Measurements from ENCODE around the gene TPSD1.
"Not testable (repeated sequence)": the region's sequence is repeated elsewhere in the genome, so short reads cannot be mapped to it uniquely, and the experiment has no call there.

The TPSD1 gene

DNA sequence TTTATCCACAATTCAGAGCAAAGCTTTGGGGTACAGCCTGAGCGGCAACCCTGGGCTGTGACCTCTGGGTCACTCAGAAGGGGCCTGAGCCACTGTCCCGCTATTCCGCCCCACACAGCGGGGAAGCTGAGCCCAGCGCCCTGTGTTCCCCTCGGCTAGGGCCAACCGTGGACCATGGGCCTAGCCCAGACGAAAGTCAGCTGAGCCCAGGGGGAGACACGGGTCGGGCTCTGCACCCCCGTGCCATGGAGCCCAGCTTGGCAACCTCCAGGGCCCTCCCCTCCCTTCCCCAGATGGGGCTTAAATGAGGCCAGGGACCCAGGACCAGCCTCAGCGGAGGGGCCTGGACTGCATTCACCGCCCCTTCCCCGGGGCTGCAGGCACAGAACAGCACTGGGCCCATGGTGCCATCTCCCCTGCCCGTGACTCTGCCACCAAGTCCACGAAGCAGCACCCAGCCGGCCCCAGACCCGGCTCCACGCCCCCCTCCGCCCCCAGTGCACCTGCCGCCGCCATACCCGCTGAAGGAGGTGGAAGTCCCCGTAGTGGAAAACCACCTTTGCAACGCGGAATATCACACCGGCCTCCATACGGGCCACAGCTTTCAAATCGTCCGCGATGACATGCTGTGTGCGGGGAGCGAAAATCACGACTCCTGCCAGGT lies 1.8 kb downstream of the TPSD1 start:
- in situ Hi-C loops (cut with HindIII; ENCODE audit: low pct_ligation_motif_present, low pct_unique_long_range_greater_than_20kb, low sequenced_read_pairs), result no loop called here
- DNase-seq, result no peak

DNA sequence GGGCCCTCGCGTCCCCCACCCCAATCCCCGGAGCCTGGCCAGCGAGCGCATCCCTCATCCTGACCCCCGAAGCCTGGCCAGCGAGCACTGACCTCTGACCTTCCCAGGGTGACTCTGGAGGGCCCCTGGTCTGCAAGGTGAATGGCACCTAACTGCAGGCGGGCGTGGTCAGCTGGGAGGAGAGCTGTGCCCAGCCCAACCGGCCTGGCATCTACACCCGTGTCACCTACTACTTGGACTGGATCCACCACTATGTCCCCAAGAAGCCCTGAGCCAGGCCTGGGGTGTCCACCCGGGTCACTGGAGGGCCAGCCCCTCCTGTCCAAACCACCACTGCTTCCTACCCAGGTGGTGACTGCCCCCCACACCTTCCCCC lies 2.3 kb downstream of the TPSD1 start:
- no peak for DNase-seq
- in situ Hi-C loops (cut with HindIII; ENCODE audit: low pct_ligation_motif_present, low pct_unique_long_range_greater_than_20kb, low sequenced_read_pairs), result no loop called here

DNA sequence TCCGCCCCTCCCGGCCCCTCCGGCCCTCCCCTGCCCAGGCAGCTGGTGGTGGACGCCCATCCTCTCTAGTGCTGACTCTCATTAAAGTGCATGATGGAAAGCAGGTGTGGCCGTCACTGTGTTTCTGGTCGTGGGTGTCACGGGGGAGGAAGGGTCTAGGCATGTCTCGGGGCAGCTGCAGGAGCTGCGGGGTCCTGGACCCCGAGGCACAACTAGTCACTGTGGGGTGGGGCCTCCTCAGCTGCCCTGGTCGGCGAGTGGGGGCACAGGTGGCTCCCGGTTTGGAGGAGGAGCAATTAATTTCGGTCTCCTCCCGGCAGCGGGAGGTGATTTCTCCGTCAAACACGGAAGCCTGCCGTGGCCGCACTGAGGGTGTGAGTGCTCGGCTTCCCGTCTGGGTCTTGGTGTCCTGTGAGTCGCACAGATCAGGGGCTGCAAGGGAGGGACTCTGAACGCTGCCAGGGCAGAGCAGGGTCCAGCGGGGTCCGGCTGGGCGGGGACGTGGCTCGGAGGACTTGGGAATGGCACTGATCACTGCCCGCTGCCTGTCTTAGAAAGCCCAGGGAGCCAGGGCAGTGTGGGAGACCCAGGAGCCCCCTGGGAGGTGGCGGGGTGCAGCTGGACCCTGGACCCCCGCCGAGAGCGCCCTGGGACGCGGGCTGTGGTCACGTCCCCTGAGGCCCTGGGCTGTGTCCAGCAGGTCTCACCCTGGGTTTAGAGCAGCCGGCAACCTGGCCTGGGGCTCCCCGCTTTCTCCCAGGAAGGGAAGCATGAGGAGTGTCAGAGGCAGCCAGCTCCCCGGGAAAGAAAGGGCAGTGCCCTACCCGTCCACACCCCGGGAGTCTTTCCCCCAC lies 3.3 kb downstream of the TPSD1 start:
- DNase-seq, result no peak
- in situ Hi-C loops (cut with HindIII; ENCODE audit: low pct_ligation_motif_present, low pct_unique_long_range_greater_than_20kb, low sequenced_read_pairs), result no loop called here

DNA sequence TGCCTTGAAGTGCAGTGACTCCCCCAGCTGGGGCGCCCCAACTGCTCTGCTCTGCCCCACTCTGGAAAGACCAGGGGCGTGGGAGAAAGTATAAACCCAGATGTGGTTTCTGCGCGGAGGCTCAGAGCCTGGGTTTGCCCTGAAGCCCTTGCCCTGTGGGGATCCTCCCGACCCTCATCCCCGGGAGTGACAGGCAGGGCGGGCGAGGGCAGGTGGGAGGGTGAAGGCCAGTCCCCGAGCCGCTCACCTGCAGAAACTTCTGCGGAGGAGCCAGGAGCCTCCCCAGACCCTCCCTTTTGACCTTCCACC lies 3.8 kb downstream of the TPSD1 start:
- in situ Hi-C loops (cut with HindIII; ENCODE audit: low pct_ligation_motif_present, low pct_unique_long_range_greater_than_20kb, low sequenced_read_pairs), result no loop called here
- no peak for DNase-seq

DNA sequence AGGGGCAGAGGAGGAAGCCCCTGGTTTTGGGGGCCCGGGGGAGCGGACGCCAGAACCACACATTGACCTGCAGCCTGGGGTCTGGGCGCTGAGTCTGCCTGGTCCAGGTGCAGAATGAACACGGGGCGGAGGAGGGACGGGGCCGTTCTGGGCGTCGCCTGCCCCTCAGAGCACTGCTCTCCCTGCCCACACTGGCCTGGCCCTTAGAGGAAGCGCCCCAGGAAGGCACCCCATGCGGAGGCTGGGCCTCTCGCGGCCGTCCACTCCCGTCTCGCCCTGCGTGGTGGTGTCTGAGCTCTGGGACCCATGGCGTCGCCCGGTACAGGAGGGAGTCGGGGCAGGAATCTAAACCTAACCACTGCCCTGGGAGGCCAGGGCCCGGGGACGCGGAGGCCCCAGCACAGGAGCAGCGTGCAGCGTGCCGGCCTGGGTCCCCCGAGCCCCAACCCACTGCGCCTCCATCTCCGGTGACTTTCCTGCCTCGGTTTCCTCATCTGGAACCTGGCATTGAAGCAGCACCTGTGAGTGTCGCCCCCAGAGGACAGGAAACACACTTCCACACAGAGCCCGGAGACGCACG lies 4.3 kb downstream of the TPSD1 start:
- no peak for DNase-seq
- in situ Hi-C loops (cut with HindIII; ENCODE audit: low pct_ligation_motif_present, low pct_unique_long_range_greater_than_20kb, low sequenced_read_pairs), result no loop called here

DNA sequence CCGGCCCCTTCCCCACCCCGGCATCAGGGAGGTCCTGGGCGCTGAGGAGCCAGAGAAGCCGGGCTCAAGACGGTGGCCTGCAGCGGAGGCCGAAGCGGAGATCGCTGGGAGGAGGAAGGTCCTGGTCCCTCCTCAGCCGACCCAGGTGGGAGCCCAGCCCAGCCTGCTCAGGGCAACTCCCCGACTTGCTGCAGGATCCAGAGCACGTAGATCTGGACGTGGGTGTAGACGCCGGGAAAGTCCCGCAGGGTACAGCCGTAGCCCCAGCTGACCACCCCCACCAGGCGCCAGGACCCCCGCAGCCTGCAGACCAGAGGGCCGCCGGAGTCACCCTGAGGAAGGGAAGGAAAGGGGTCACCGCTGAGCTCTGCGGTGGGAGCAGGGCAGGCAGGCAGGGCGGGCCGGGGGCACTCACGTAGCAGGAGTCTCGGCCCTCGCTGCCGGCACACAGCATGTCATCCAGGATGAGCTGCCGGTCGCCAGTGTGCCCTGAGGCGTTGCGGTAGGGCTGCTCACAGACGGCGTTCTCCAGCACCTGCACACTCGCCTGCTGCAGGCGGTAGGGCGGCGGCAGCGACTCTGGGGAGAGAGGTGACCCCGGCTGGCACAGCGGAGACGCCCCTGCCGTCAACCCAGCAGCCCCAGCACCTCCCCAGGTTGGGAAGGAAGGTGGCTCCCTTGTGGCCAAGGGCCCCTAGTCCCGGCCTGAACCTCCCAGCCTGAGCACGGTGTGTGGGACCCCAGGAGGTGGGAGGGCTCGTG lies 5.4 kb downstream of the TPSD1 start:
- no peak for DNase-seq

DNA sequence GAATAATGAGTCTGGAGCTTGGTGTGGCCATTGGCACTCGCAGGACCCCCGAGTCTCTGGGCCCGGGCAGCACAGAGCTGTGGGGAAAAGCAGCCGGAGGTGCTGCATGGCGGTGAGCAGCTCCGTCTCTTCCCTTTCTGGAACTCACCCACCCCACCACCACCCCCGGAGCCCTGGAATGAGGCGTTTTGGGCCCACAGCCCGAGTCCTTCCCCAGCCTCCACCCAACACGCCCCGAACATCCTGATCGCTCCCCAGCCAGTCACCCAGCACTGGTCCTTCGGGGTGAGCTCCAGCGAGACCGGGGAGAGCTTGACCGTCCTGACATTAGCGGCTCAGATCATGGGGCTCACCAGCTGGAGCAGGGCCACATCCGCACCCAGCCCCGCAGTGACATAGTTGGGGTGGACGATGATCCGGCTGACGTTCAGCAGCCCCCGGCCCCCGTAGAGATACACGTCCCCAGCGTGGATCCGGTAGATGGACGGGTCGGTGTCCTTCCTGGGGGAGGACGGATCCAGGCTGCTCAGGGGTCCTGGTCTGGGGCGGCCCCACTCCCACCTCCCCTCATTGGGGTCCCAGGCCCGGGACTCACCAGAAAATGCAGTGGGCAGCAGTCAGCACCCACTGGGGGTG lies 6.5 kb downstream of the TPSD1 start:
- in situ Hi-C loops (cut with HindIII; ENCODE audit: low pct_ligation_motif_present, low pct_unique_long_range_greater_than_20kb, low sequenced_read_pairs), result no loop called here
- DNase-seq, result no peak

More for the DNA sequence above, 5.4 kb downstream of the TPSD1 start:
- in situ Hi-C loops (cut with HindIII; ENCODE audit: low pct_ligation_motif_present, low pct_unique_long_range_greater_than_20kb, low sequenced_read_pairs), result no loop called here

DNA sequence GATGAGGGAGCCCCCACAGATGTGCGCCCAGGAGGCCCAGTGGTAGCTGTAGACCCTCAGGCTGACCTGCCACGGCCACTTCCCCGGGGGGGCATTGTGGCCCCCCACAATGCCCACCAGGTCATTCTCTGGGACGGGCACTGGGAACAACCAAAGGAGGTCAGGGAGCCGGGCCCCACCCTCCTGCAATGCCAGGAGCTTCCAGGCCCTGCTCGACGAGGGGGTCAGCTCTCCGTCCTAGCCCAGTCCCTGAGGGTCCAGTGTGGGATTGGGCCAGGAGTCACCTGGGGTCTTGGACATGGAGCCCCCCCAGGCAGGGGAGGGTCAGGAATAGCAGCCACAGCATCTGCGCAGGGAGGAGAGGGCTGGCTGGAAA lies 7.0 kb downstream of the TPSD1 start:
- in situ Hi-C loops (cut with HindIII; ENCODE audit: low pct_ligation_motif_present, low pct_unique_long_range_greater_than_20kb, low sequenced_read_pairs), result no loop called here
- DNase-seq, result no peak

DNA sequence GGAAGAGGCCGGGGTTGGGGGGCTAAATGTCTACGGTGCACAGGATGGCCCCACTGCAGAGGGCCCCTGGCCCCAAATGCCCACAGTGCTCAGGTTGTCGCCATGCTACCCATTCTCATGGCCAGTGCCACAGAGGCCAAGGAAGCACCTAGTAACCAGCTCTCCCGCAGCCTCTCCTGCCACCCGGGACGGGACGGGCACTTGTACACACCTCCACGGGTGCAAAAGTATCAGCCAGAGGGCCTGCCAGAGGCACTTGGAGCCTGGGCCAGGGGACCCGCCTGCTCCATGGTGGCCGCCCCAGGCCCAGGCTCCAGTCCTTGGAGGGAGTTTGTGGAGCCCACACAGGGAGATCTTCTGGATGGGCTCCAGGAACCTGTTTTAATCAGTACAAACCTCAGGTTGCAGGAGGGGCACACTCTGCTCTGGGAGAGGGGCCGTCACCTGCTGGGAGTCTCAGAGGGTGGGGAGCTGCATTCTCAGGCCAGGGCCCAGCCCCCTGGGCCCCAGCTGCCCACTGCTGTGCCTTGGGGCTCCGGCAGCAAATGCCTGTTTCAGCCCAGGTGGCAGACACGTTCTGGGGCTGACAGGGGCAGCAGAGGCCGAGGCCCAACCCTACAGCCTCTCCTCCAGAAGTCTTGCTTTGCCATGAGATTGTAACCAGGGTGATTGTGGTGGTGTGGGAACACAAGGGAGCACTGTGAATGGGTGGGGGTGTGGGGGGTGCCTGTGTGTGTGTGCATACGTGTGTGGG lies 7.9 kb downstream of the TPSD1 start:
- DNase-seq, result no peak
- in situ Hi-C loops (cut with HindIII; ENCODE audit: low pct_ligation_motif_present, low pct_unique_long_range_greater_than_20kb, low sequenced_read_pairs), result no loop called here

DNA sequence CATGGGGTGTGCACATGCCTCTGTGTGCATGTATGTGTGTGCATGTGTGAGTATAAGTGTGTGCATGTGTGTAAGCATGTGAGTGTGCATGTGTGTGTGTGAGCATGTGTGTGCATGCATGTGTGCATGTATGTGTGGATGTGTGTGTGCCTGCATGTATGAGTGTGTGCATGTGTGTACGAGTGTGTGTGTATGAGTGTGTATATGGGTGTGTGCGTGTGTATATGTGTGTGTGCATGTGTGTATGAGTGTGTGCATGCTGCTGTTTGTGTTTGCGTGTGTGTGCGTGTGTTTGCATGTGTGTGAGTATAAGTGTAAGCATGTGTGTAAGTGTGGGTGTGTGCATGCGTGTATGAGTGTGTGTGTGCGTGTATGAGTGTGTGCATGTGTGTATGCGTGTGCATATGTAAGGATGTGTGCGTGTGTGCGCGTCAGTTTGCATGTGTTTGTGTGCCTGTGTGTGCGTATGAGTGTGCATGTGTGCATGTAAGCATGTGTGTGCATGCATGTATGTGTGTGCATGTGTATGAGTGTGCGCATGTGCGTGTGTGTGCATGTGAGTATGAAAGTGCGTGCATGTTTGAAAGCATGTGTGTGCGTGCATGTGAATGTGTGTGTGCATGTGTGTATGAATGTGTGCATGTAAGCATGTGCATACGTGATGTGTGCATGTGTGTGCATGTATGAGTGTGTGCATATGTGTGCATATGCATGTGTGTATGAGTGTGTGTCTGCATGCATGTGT lies 8.6 kb downstream of the TPSD1 start:
- in situ Hi-C loops (cut with HindIII; ENCODE audit: low pct_ligation_motif_present, low pct_unique_long_range_greater_than_20kb, low sequenced_read_pairs), result no loop called here
- DNase-seq, result no peak

DNA sequence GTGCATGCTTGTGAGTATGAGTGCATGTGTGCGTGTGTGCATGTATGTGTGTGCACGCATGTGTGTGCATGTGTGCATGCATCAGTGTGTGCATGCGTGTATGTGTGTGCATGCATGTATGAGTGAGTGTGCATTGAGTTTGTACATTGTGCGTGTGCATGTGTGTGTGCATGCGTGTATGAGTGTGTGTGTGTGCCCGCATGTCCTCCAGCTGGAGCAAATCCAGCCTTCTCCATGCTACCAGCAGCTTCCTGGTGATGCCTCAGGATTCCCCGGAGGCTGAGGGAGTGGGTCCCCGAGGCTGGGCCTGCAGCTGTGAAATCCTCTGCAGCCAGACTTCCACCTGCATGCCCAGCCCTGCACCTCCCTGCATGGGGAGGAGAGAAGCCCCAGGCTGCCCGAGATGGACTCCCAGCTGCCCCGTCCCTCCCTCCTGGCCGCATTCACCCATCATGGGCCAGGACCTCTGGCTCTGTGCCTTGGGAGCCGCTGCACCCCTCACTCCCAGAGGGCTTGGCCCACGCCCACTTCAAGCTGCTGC lies 9.3 kb downstream of the TPSD1 start:
- DNase-seq, result no peak
- in situ Hi-C loops (cut with HindIII; ENCODE audit: low pct_ligation_motif_present, low pct_unique_long_range_greater_than_20kb, low sequenced_read_pairs), result no loop called here

DNA sequence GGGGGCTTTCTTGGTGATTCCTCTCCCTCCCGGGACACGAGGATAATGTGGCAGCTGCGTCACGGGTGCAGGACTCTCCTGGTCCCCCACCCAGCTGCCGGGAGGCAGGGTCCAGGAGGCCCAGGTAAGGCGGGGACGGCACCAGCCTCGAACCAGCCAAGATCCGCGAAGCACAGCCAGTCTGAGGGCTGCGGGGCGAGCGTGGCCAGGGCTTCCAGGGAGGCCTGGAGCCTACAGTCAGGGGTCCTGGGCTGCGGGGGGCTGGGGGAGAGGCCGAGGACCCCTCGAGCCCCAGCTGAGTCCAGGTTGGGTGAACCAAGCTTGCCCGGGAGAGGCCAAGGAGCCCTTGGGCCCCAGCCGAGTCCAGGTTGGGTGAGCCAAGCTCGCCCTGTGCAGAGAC lies 10.0 kb downstream of the TPSD1 start:
- DNase-seq, result no peak
- in situ Hi-C loops (cut with HindIII; ENCODE audit: low pct_ligation_motif_present, low pct_unique_long_range_greater_than_20kb, low sequenced_read_pairs), result no loop called here

DNA sequence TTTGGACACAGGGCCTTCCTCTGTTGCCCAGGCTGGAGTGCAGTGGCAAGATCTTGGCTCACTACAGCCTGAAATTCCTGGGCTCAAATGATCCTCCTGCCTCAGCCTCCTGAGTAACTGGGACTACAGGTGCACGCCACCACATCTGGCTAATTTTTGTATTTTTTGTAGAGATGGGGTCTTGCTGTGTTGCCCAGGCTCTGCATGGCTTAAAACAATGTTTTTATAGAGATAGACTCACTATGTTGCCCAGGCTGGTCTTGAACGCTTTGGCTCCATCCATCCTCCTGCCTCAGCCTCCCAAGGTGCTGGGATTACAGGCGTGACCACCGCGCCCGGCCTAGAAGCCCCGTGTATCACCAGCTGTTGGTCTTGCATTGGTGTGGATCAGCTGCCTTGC lies 13.5 kb downstream of the TPSD1 start:
- DNase-seq; in situ Hi-C loops (cut with HindIII; ENCODE audit: low pct_ligation_motif_present, low pct_unique_long_range_greater_than_20kb, low sequenced_read_pairs): not testable (repeated sequence)

DNA sequence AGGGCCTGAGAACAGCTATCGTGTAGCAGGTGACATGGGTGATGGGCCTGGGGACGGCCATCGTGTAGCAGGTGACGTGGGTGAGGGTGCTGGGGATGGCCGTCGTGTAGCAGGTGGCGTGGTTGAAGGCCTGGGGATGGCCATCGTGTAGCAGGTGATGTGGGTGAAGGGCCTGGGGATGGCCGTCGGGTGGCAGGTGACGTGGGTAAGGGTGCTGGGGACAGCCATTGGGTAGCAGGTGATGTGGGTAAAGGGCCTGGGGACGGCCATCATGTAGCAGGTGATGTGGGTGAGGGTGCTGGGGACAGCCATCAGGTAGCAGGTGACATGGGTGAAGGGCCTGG lies 15.5 kb downstream of the TPSD1 start:
- DNase-seq, result no peak
- in situ Hi-C loops (cut with HindIII; ENCODE audit: low pct_ligation_motif_present, low pct_unique_long_range_greater_than_20kb, low sequenced_read_pairs), result no loop called here

DNA sequence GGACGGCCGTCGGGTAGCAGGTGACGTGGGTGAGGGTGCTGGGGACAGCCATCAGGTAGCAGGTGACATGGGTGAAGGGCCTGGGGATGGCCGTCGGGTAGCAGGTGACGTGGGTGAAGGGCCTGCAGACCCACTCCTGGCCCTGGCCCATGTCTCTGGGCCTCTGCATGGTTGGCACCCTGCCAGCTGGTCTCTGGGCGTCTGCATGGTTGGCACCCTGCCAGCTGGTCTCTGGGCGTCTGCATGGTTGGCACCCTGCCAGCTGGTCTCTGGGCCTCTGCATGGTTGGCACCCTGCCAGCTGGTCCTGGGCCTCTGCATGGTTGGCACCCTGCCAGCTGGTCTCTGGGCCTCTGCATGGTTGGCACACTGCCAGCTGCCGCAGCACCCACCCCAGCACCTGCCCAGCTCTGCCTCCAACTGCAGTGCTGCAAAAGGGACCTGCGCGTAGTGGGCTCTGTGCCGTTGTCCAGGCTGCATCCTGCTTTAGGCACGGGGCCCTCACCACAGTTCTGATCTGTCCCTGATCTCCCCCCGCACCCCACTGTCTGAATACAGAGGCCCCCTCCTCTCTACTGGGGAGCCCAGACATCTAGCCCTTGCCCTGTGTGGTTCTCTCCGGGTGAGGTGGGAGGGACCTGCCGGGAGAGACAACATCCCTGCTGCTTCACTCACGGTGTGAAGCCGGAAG lies 16.0 kb downstream of the TPSD1 start:
- DNase-seq, result peak; percentile 16
- in situ Hi-C loops (cut with HindIII; ENCODE audit: low pct_ligation_motif_present, low pct_unique_long_range_greater_than_20kb, low sequenced_read_pairs), result not testable (repeated sequence)

DNA sequence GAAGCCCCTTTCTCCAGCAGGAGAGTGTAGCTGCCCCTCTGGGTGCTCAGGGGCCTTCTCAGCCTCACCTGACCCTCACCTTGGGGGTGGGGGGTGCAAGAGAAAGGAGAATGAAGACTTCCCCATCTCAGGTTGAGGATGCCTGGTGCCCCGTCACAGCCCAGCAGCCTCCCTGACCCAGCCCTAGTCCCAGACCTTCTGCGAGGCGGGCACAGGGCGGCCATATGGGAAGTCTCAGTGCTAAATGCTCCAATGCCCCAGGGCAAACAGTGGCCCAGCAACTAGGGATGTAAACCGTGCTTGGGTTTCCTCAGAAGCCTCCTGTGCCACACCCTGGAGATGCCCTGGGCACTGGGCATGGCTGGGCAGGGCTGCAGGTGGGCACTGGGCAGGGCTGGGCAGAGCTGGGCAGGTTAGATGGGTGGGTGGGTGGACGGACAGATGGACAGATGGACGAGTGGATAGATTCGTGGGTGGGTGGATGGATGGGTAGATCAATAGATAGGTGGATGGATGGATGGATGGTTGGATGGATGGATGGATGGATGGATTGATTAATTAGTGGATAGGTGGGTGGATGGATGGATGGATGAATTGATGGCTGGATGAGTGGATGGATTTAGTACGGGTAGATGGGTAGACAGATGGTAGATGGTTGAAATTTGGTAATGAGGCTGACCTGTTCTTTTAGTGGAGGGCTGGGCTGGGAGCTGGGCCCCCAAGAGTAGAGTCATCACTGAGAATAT lies 16.8 kb downstream of the TPSD1 start:
- DNase-seq, result no peak
- in situ Hi-C loops (cut with HindIII; ENCODE audit: low pct_ligation_motif_present, low pct_unique_long_range_greater_than_20kb, low sequenced_read_pairs), result no loop called here
